Measurements from ENCODE around the gene ACVR2A.

Gene ACVR2A

GRCh38 chr2:147844697-147845410 lies at the start of gene ACVR2A:
ACVR2A (plus strand) TSS chr2:147845029; CDS start chr2:147845153, 124 bp downstream.
- H3K4me3 Mint-ChIP-seq, result peak within 1 kb of the TSS; percentile 95
- no peaks in the 10 kb centered on the region for H3K36me3 Mint-ChIP-seq
- H3K27ac Mint-ChIP-seq, result peak within 1 kb of the TSS; percentile 85
- no peaks in the 10 kb centered on the region for H3K9me3 Mint-ChIP-seq
- H3K4me1 Mint-ChIP-seq, result peaks cover 20% of the 10 kb centered on the region
- DNase-seq (ENCODE audit: low spot score in 2 of 2), result peak in 1 of 2 donors; percentile 19
- ATAC-seq (ENCODE audit: low read depth), result peak; percentile 36
- H3K27me3 Mint-ChIP-seq, result peaks cover 21% of the 10 kb centered on the region

- H3K27ac Mint-ChIP-seq, result no peak overlapping the region
- H3K27me3 Mint-ChIP-seq, result peaks cover 2% of the 10 kb centered on the region
- H3K9me3 Mint-ChIP-seq, result no peaks in the 10 kb centered on the region
- H3K36me3 Mint-ChIP-seq, result no peaks in the 10 kb centered on the region
- H3K4me1 Mint-ChIP-seq, result peaks cover 5% of the 10 kb centered on the region
- DNase-seq (ENCODE audit: low spot score in 2 of 2), result no peak
- no peak overlapping the region for H3K4me3 Mint-ChIP-seq
- no peak for ATAC-seq (ENCODE audit: low read depth)
Observed at GRCh38 chr2:147800316-147800715, 44.5 kb upstream of the ACVR2A start.

GRCh38 chr2:147806846-147807245 lies 38.0 kb upstream of the ACVR2A start:
- Mint-ChIP-seq H3K27ac (no peak overlapping the region), H3K27me3 (peaks cover 11% of the 10 kb centered on the region), H3K36me3 (no peaks in the 10 kb centered on the region), H3K4me3 (no peak overlapping the region), H3K4me1 (no peaks in the 10 kb centered on the region), H3K9me3 (no peaks in the 10 kb centered on the region)
- DNase-seq (ENCODE audit: low spot score in 2 of 2) (no peak), ATAC-seq (ENCODE audit: low read depth) (no peak)

- Mint-ChIP-seq H3K9me3 (no peaks in the 10 kb centered on the region), H3K27ac (no peak overlapping the region), H3K27me3 (peaks cover 13% of the 10 kb centered on the region), H3K4me1 (no peaks in the 10 kb centered on the region), H3K4me3 (no peak overlapping the region), H3K36me3 (no peaks in the 10 kb centered on the region)
- ATAC-seq (ENCODE audit: low read depth), result no peak
- no peak for DNase-seq (ENCODE audit: low spot score in 2 of 2)
Observed at GRCh38 chr2:147808520-147808919, 36.3 kb upstream of the ACVR2A start.

GRCh38 chr2:147810883-147811765 lies 33.7 kb upstream of the ACVR2A start:
- no peak overlapping the region for H3K4me3 Mint-ChIP-seq
- no peaks in the 10 kb centered on the region for H3K36me3 Mint-ChIP-seq
- no peak overlapping the region for H3K27ac Mint-ChIP-seq
- H3K4me1 Mint-ChIP-seq, result no peaks in the 10 kb centered on the region
- no peaks in the 10 kb centered on the region for H3K9me3 Mint-ChIP-seq
- no peak for ATAC-seq (ENCODE audit: low read depth)
- H3K27me3 Mint-ChIP-seq, result peaks cover 14% of the 10 kb centered on the region
- no peak for DNase-seq (ENCODE audit: low spot score in 2 of 2)

GRCh38 chr2:147818741-147819140 lies 26.1 kb upstream of the ACVR2A start:
- H3K27ac Mint-ChIP-seq, result no peak overlapping the region
- peaks cover 10% of the 10 kb centered on the region for H3K9me3 Mint-ChIP-seq
- ATAC-seq (ENCODE audit: low read depth), result no peak
- H3K4me3 Mint-ChIP-seq, result no peak overlapping the region
- DNase-seq (ENCODE audit: low spot score in 2 of 2), result no peak
- H3K27me3 Mint-ChIP-seq, result peaks cover 9% of the 10 kb centered on the region
- H3K36me3 Mint-ChIP-seq, result peaks cover 1% of the 10 kb centered on the region
- no peaks in the 10 kb centered on the region for H3K4me1 Mint-ChIP-seq

GRCh38 chr2:147824620-147825019 lies 20.2 kb upstream of the ACVR2A start:
- H3K36me3 Mint-ChIP-seq, result peaks cover 1% of the 10 kb centered on the region
- no peak for ATAC-seq (ENCODE audit: low read depth)
- H3K4me1 Mint-ChIP-seq, result no peaks in the 10 kb centered on the region
- H3K27me3 Mint-ChIP-seq, result peaks cover 3% of the 10 kb centered on the region
- no peak overlapping the region for H3K4me3 Mint-ChIP-seq
- no peak for DNase-seq (ENCODE audit: low spot score in 2 of 2)
- peaks cover 13% of the 10 kb centered on the region for H3K9me3 Mint-ChIP-seq
- no peak overlapping the region for H3K27ac Mint-ChIP-seq

- peaks cover 1% of the 10 kb centered on the region for H3K36me3 Mint-ChIP-seq
- peaks cover 13% of the 10 kb centered on the region for H3K9me3 Mint-ChIP-seq
- no peak overlapping the region for H3K4me3 Mint-ChIP-seq
- DNase-seq (ENCODE audit: low spot score in 2 of 2) (no peak), ATAC-seq (ENCODE audit: low read depth) (no peak)
- no peak overlapping the region for H3K27ac Mint-ChIP-seq
- H3K4me1 Mint-ChIP-seq, result no peaks in the 10 kb centered on the region
- H3K27me3 Mint-ChIP-seq, result peaks cover 2% of the 10 kb centered on the region
Observed at GRCh38 chr2:147826278-147827087, 18.3 kb upstream of the ACVR2A start.

- ATAC-seq (ENCODE audit: low read depth) (no peak), DNase-seq (ENCODE audit: low spot score in 2 of 2) (no peak)
- H3K27ac Mint-ChIP-seq, result no peak overlapping the region
- no peaks in the 10 kb centered on the region for H3K4me1 Mint-ChIP-seq
- peaks cover 1% of the 10 kb centered on the region for H3K36me3 Mint-ChIP-seq
- H3K9me3 Mint-ChIP-seq, result peaks cover 13% of the 10 kb centered on the region
- H3K4me3 Mint-ChIP-seq, result no peak overlapping the region
- peaks cover under 1% of the 10 kb centered on the region for H3K27me3 Mint-ChIP-seq
Observed at GRCh38 chr2:147827088-147827375, 17.8 kb upstream of the ACVR2A start.

- H3K27me3 Mint-ChIP-seq, result peaks cover 2% of the 10 kb centered on the region
- ATAC-seq (ENCODE audit: low read depth), result no peak
- peaks cover 3% of the 10 kb centered on the region for H3K9me3 Mint-ChIP-seq
- H3K27ac Mint-ChIP-seq, result no peak overlapping the region
- no peaks in the 10 kb centered on the region for H3K36me3 Mint-ChIP-seq
- H3K4me1 Mint-ChIP-seq, result no peaks in the 10 kb centered on the region
- no peak for DNase-seq (ENCODE audit: low spot score in 2 of 2)
- no peak overlapping the region for H3K4me3 Mint-ChIP-seq
Observed at GRCh38 chr2:147829106-147829505, 15.7 kb upstream of the ACVR2A start.

GRCh38 chr2:147836099-147836498 lies 8.7 kb upstream of the ACVR2A start:
- no peak overlapping the region for H3K4me3 Mint-ChIP-seq
- no peak for ATAC-seq (ENCODE audit: low read depth)
- DNase-seq (ENCODE audit: low spot score in 2 of 2), result no peak

GRCh38 chr2:147843391-147843863 lies 1.4 kb upstream of the ACVR2A start:
- Mint-ChIP-seq H3K9me3 (no peaks in the 10 kb centered on the region), H3K4me3 (peak overlapping the region; percentile 95), H3K4me1 (peaks cover 20% of the 10 kb centered on the region), H3K27me3 (peaks cover 29% of the 10 kb centered on the region), H3K36me3 (no peaks in the 10 kb centered on the region), H3K27ac (no peak overlapping the region)
- DNase-seq (ENCODE audit: low spot score in 2 of 2) (no peak), ATAC-seq (ENCODE audit: low read depth) (no peak)

More at GRCh38 chr2:147836099-147836498, 8.7 kb upstream of the ACVR2A start:
- no peaks in the 10 kb centered on the region for H3K4me1 Mint-ChIP-seq
- peaks cover 19% of the 10 kb centered on the region for H3K27me3 Mint-ChIP-seq
- no peak overlapping the region for H3K27ac Mint-ChIP-seq
- H3K36me3 Mint-ChIP-seq, result no peaks in the 10 kb centered on the region
- H3K9me3 Mint-ChIP-seq, result peaks cover 1% of the 10 kb centered on the region

- Mint-ChIP-seq H3K4me3 (peak overlapping the region; percentile 95), H3K9me3 (no peaks in the 10 kb centered on the region), H3K27ac (peak overlapping the region; percentile 85), H3K27me3 (peaks cover 26% of the 10 kb centered on the region), H3K36me3 (no peaks in the 10 kb centered on the region), H3K4me1 (peaks cover 20% of the 10 kb centered on the region)
- peak; percentile 77 to 88 for DNase-seq (ENCODE audit: low spot score in 2 of 2)
- peak; percentile 89 for ATAC-seq (ENCODE audit: low read depth)
Observed at GRCh38 chr2:147843864-147844696, 749 bp upstream of the ACVR2A start.

All from memory B cell (primary cell).